NCI-H82 treated with DMSO at 0.1 percent for 48 hours (cell line): ENCODE data around the gene CD300A.

Source experiments
- DNase-seq: peaks from one replicate; lab custom pipeline; 2025; ENCODE audit not compliant: unreplicated experiment; lab: John Stamatoyannopoulos, UW

The CD300A gene

GRCh38 chr17:74439691-74440567, 26.5 kb upstream of the CD300A start:
- no peak for DNase-seq

GRCh38 chr17:74441537-74441936, 24.9 kb upstream of the CD300A start:
- no peak for DNase-seq

GRCh38 chr17:74442291-74442669, 24.2 kb upstream of the CD300A start:
- no peak for DNase-seq

- no peak for DNase-seq
Observed at GRCh38 chr17:74442670-74443515, 23.5 kb upstream of the CD300A start.

GRCh38 chr17:74443516-74444296, 22.7 kb upstream of the CD300A start:
- no peak for DNase-seq

GRCh38 chr17:74444406-74444805, 22.0 kb upstream of the CD300A start:
- no peak for DNase-seq

GRCh38 chr17:74445158-74445557, 21.3 kb upstream of the CD300A start:
- DNase-seq, result no peak

- no peak for DNase-seq
Observed at GRCh38 chr17:74446551-74447500, 19.6 kb upstream of the CD300A start.

- no peak for DNase-seq
Observed at GRCh38 chr17:74447628-74448159, 18.7 kb upstream of the CD300A start.

- DNase-seq, result no peak
Observed at GRCh38 chr17:74448756-74449155, 17.7 kb upstream of the CD300A start.

- DNase-seq, result no peak
Observed at GRCh38 chr17:74449306-74449705, 17.1 kb upstream of the CD300A start.

- DNase-seq, result no peak
Observed at GRCh38 chr17:74449773-74450172, 16.7 kb upstream of the CD300A start.

GRCh38 chr17:74450231-74450630, 16.2 kb upstream of the CD300A start:
- no peak for DNase-seq

- no peak for DNase-seq
Observed at GRCh38 chr17:74450925-74451403, 15.5 kb upstream of the CD300A start.

- DNase-seq, result no peak
Observed at GRCh38 chr17:74451557-74451956, 14.9 kb upstream of the CD300A start.

- no peak for DNase-seq
Observed at GRCh38 chr17:74452033-74452840, 14.2 kb upstream of the CD300A start.

GRCh38 chr17:74452841-74453661, 13.4 kb upstream of the CD300A start:
- DNase-seq, result no peak

- DNase-seq, result no peak
Observed at GRCh38 chr17:74453665-74454196, 12.7 kb upstream of the CD300A start.
